Spinal cord (tissue), 10 donors: ENCODE data around the gene MMUT. TPM values are rescaled to one million over a fixed set of nuclear protein-coding genes. Genes with fewer than 3 reads are reported as not detected.

Source experiments
- DNase-seq, 6 donors: peaks; one replicate each; pipeline versions ENCODE4 v3.0.0 to v3.0.0-alpha.2; 2013 to 2015; ENCODE audit warnings: low spot score in 6 of 6, low read depth in 4 of 6
- H3K27ac ChIP-seq: one replicate; pipeline ENCODE4 v1.5.1; 2013; ENCODE audit warnings: low read depth, low read length, control low read depth
- H3K27me3 ChIP-seq: one replicate; pipeline ENCODE4 v1.6.1; 2013; ENCODE audit warnings: low read length; ENCODE audit not compliant: control insufficient read depth, insufficient read depth
- H3K36me3 ChIP-seq: one replicate; pipeline ENCODE4 v1.6.1; 2013; ENCODE audit warnings: low read length; ENCODE audit not compliant: control insufficient read depth, insufficient read depth
- H3K4me1 ChIP-seq: one replicate; pipeline ENCODE4 v1.6.1; 2013; ENCODE audit warnings: low read length; ENCODE audit not compliant: control insufficient read depth, insufficient read depth
- H3K4me3 ChIP-seq: one replicate; pipeline ENCODE4 v1.5.1; 2013; ENCODE audit warnings: low read depth, low read length, control low read depth
- H3K9me3 ChIP-seq: one replicate; pipeline ENCODE4 v1.6.1; 2013; ENCODE audit warnings: low read length; ENCODE audit not compliant: control insufficient read depth, insufficient read depth
- WGBS: methylation state at CpG from one replicate; pipeline ENCODE4 v1.1.5; 2013; ENCODE audit warnings: missing lambda C conversion rate; ENCODE audit not compliant: insufficient coverage; 5-methylcytosine and 5-hydroxymethylcytosine counted together
- polyA plus RNA-seq, 2 donors: library from polyadenylated mRNA; unstranded; fragments of 120-200 nt; gene quantifications; one replicate each; pipeline ENCODE4 v1.2.1, GENCODE V29; 2013; ENCODE audit not compliant: insufficient read length in 2 of 2
- total RNA-seq, 2 donors: library from RNA; depleted of rRNA in 1 of 2; stranded (reverse); fragments of 120-200 nt in 1 of 2; fragments of >200 nt in 1 of 2; gene quantifications; one replicate each; pipeline versions ENCODE4 v1.2.3 to v1.2.4, GENCODE V29; 2013 to 2014
- donor health status: healthy.

The MMUT gene
- total and polyA plus RNA-seq, 4 donors: 24.1 to 40.4 (median 39.3) TPM

- Histone ChIP-seq H3K36me3 (peaks cover 13% of the 10 kb centered on the region), H3K4me3 (no peak overlapping the region), H3K27me3 (no peaks in the 10 kb centered on the region), H3K27ac (no peak overlapping the region), H3K9me3 (no peaks in the 10 kb centered on the region), H3K4me1 (no peaks in the 10 kb centered on the region)
- no CpG with 5 or more reads among the region's 2 CpGs for WGBS
- peak in 1 of 6 donors; percentile 7 for DNase-seq
These were observed 9.8 kb downstream of the MMUT start for GRCh38 chr6:49453221-49453620.

DNA sequence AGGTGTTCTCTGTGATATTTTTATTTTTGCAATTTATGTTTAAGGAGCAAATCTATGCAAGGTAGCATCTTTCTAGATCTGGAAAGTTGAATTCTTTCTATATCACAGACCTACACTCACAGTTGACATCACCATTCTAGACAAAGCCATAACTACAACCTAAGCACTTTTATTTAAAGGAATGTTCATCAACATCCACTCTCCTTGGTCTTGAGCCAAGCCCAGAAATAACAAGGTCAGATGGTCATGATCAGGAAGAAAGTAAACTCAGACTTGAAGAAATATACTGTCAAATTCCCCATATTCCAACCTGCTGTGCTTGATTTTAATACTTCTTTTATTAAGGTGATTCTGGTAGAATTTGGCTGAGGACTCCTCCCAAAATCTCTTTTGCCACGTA, 32.2 kb downstream of the MMUT start:
- Histone ChIP-seq H3K36me3 (no peaks in the 10 kb centered on the region), H3K27ac (no peak overlapping the region), H3K27me3 (no peaks in the 10 kb centered on the region), H3K4me3 (no peak overlapping the region), H3K4me1 (no peaks in the 10 kb centered on the region), H3K9me3 (no peaks in the 10 kb centered on the region)
- DNase-seq: no peak
- no CpG with 5 or more reads among the region's 1 CpG for WGBS

DNA sequence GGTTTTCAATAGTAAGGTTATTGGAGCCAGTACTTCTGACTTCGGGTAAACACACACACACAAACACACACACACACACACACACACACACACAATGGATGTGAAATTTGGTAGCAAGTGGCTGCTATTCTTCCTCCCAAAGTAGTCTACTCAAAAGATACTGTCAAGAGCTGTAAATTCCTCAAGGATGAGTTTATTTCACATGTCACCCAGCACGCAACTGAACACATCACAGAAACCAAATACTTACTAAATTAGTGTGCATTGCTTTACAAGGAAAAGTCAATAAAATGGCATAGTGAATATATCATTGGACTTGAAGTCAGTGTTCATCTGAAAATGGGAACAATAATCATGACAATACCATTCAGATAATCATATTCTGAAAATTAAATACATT, 32.9 kb downstream of the MMUT start:
- Histone ChIP-seq H3K4me1 (no peaks in the 10 kb centered on the region), H3K27me3 (no peaks in the 10 kb centered on the region), H3K9me3 (no peaks in the 10 kb centered on the region), H3K4me3 (no peak overlapping the region), H3K36me3 (no peaks in the 10 kb centered on the region), H3K27ac (no peak overlapping the region)
- no peak for DNase-seq
- WGBS: no CpG with 5 or more reads among the region's 2 CpGs

DNA sequence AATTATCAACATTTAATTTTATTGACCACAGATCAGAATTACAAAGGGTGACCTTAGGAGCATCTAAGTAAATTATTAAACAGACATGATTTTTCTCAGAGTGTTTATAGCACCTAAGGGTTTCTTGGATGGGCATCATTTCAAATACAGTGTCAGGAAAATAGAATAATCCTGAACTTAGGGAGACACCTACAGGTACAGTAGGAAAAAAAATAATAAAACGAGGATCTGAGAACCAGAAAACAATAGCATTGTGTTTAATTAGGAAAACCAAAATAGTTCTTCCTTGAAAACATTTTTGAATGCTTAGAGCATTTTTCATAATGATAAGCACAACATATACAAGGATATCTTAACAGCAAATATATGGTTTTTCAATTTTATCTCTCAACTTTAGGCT, 39.2 kb downstream of the MMUT start:
- no peaks in the 10 kb centered on the region for H3K9me3 ChIP-seq
- no peak overlapping the region for H3K4me3 ChIP-seq
- peak in 4 of 6 donors; percentile 4 to 84 (median 27) for DNase-seq
- no CpG with 5 or more reads among the region's 1 CpG for WGBS
- no peak overlapping the region for H3K27ac ChIP-seq
- H3K27me3 ChIP-seq: no peaks in the 10 kb centered on the region
- no peaks in the 10 kb centered on the region for H3K36me3 ChIP-seq
- no peaks in the 10 kb centered on the region for H3K4me1 ChIP-seq

GRCh38 chr6:49416195-49416594, 46.9 kb downstream of the MMUT start:
- 64% methylated on average over 2 of the region's 4 CpGs for WGBS
- Histone ChIP-seq H3K4me3 (no peak overlapping the region), H3K36me3 (no peaks in the 10 kb centered on the region), H3K27ac (no peak overlapping the region), H3K9me3 (no peaks in the 10 kb centered on the region), H3K27me3 (no peaks in the 10 kb centered on the region), H3K4me1 (no peaks in the 10 kb centered on the region)
- DNase-seq: no peak

GRCh38 chr6:49415358-49415757, 47.7 kb downstream of the MMUT start:
- Histone ChIP-seq H3K27ac (no peak overlapping the region), H3K4me3 (no peak overlapping the region), H3K9me3 (no peaks in the 10 kb centered on the region), H3K4me1 (no peaks in the 10 kb centered on the region), H3K36me3 (no peaks in the 10 kb centered on the region), H3K27me3 (no peaks in the 10 kb centered on the region)
- WGBS: no CpG with 5 or more reads among the region's 1 CpG
- no peak for DNase-seq

GRCh38 chr6:49410564-49410963, 52.5 kb downstream of the MMUT start:
- WGBS: 53% methylated on average over 2 of the region's 3 CpGs
- Histone ChIP-seq H3K4me1 (no peaks in the 10 kb centered on the region), H3K27ac (no peak overlapping the region), H3K9me3 (no peaks in the 10 kb centered on the region), H3K27me3 (no peaks in the 10 kb centered on the region), H3K36me3 (no peaks in the 10 kb centered on the region), H3K4me3 (no peak overlapping the region)
- no peak for DNase-seq

DNA sequence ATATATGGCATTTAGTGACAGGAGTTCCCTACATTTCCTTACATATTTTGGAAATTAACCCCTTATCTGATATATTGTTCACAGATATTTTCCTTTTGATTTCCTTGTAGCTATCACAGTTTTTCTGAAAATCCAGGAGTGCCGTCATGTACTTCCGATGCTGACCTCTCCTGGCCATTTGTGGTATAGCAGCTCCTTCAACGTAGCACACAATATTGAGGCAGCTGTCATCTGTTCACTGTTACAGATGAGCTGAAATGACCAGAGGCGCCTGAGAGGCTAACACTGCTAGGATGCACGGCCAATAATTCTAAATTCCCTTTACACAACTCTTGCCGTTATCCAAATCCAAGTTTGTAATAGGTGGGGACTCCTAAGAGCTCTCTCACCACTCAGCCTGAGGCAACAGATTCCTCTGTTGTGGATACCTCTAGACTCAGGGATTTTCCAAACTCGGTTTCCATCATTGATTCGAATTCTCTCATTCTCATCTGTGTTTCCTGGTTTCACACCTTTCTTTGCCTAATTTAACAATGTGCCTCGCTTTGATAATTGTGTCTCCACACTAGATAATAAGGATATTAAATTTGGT, 53.0 kb downstream of the MMUT start:
- WGBS: 14% methylated on average over 5 of the region's 9 CpGs
- no peaks in the 10 kb centered on the region for H3K36me3 ChIP-seq
- peak; percentile 64 to 95 (median 78) for DNase-seq
- H3K4me1 ChIP-seq: no peaks in the 10 kb centered on the region
- H3K9me3 ChIP-seq: no peaks in the 10 kb centered on the region
- H3K27me3 ChIP-seq: no peaks in the 10 kb centered on the region
- no peak overlapping the region for H3K27ac ChIP-seq
- no peak overlapping the region for H3K4me3 ChIP-seq

DNA sequence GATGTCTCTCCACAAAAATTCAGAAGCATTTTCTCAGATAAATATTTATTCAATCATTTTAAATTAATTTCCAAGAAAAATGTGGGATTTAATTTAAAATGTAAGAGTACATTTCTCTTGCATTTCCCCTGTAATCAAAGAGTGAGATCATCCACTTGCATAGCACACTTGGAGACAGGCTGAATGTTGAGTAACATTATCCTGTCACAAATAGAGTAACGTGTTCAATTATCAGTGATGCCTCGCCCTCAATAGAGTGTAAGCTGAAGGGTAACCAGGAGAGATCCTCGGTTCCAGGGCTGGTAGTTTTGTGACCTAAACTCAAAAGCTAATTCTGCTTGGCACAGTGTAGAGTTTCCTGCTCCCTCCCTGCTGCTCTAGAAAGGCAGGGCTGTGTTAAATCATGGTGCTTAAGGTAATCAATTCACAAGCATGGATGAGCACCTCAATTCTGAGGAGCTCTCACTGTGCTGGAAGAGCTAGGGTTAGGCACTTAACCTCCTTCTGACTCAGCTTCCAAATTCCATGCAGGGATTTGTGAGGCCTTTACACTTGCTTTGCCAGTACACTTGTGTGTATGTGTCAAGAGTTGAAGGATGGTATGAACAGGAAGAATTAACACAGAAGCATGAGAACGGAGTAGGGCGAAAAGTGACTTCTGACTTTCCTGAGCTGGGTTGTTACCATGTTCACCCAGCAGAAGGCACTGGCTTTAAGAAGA, 56.6 kb downstream of the MMUT start:
- H3K27ac ChIP-seq: no peak overlapping the region
- peak in 1 of 6 donors; percentile 18 for DNase-seq
- H3K27me3 ChIP-seq: no peaks in the 10 kb centered on the region
- H3K36me3 ChIP-seq: no peaks in the 10 kb centered on the region
- 75% methylated on average over 3 of the region's 5 CpGs for WGBS
- no peaks in the 10 kb centered on the region for H3K9me3 ChIP-seq
- no peaks in the 10 kb centered on the region for H3K4me1 ChIP-seq
- H3K4me3 ChIP-seq: no peak overlapping the region

- no peak for DNase-seq
- H3K27me3 ChIP-seq: no peaks in the 10 kb centered on the region
- WGBS: no CpG with 5 or more reads among the region's 3 CpGs
These were observed 62.0 kb downstream of the MMUT start for GRCh38 chr6:49401063-49401462.

More at GRCh38 chr6:49401063-49401462, 62.0 kb downstream of the MMUT start:
- no peaks in the 10 kb centered on the region for H3K9me3 ChIP-seq
- no peak overlapping the region for H3K4me3 ChIP-seq
- H3K36me3 ChIP-seq: no peaks in the 10 kb centered on the region
- H3K4me1 ChIP-seq: no peaks in the 10 kb centered on the region
- H3K27ac ChIP-seq: no peak overlapping the region
